ENCODE measurements around the gene MROH8. TPM values are rescaled to one million over a fixed set of nuclear protein-coding genes. Genes with fewer than 3 reads are reported as not detected.

The MROH8 gene
- total RNA-seq, 1 experiment from 2014 or later = 0.50 TPM

DNA sequence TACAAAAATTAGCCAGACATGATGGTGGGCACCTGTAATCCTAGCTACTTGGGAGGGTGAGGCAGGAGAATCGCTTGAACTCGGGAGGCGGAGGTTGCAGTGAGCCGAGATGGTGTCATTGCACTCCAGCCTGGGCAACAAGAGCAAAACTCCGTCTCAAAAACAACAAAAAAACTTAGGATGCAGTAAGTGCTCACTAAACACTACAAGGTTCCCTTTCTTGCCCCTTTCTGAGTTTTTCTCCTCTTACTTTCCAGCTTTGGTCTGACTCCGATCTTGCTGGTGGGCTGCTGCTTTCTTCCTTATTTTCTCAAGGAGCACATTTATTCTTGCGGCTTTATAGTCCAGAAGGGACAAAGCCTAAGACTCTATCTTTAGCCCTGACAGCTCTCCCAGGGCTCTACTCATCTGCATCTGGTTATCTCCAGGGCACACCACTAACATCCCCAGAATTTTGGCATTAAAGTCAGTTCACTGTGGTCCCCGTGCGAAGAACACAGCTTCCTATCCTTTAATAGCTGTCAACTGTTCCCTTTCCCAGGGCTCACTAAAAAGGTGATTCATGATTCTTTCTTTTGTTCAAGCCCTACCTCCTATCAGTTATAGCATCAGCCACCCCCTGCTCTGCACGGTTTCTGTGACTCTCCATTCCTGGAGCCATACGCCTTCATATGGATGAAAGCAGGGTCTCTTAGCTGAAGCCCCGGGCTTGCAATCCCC is 17.4 kb downstream of the MROH8 start (continued):
- TF ChIP-seq ETV6 (CRISPR knock-in tag; IDR thresholded peaks at IDR 0.05) = no peak
- TF ChIP-seq, protein P1, sequence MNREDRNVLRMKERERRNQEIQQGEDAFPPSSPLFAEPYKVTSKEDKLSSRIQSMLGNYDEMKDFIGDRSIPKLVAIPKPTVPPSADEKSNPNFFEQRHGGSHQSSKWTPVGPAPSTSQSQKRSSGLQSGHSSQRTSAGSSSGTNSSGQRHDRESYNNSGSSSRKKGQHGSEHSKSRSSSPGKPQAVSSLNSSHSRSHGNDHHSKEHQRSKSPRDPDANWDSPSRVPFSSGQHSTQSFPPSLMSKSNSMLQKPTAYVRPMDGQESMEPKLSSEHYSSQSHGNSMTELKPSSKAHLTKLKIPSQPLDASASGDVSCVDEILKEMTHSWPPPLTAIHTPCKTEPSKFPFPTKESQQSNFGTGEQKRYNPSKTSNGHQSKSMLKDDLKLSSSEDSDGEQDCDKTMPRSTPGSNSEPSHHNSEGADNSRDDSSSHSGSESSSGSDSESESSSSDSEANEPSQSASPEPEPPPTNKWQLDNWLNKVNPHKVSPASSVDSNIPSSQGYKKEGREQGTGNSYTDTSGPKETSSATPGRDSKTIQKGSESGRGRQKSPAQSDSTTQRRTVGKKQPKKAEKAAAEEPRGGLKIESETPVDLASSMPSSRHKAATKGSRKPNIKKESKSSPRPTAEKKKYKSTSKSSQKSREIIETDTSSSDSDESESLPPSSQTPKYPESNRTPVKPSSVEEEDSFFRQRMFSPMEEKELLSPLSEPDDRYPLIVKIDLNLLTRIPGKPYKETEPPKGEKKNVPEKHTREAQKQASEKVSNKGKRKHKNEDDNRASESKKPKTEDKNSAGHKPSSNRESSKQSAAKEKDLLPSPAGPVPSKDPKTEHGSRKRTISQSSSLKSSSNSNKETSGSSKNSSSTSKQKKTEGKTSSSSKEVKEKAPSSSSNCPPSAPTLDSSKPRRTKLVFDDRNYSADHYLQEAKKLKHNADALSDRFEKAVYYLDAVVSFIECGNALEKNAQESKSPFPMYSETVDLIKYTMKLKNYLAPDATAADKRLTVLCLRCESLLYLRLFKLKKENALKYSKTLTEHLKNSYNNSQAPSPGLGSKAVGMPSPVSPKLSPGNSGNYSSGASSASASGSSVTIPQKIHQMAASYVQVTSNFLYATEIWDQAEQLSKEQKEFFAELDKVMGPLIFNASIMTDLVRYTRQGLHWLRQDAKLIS (CRISPR knock-in tag; IDR thresholded peaks at IDR 0.05; ENCODE audit: borderline replicate concordance) = no peak
- no peak for TF ChIP-seq PRDM15 (CRISPR knock-in tag; IDR thresholded peaks at IDR 0.05)
- TF ChIP-seq PREB (CRISPR knock-in tag; IDR thresholded peaks at IDR 0.05; ENCODE audit: borderline replicate concordance) = no peak
- TF ChIP-seq, protein P2, sequence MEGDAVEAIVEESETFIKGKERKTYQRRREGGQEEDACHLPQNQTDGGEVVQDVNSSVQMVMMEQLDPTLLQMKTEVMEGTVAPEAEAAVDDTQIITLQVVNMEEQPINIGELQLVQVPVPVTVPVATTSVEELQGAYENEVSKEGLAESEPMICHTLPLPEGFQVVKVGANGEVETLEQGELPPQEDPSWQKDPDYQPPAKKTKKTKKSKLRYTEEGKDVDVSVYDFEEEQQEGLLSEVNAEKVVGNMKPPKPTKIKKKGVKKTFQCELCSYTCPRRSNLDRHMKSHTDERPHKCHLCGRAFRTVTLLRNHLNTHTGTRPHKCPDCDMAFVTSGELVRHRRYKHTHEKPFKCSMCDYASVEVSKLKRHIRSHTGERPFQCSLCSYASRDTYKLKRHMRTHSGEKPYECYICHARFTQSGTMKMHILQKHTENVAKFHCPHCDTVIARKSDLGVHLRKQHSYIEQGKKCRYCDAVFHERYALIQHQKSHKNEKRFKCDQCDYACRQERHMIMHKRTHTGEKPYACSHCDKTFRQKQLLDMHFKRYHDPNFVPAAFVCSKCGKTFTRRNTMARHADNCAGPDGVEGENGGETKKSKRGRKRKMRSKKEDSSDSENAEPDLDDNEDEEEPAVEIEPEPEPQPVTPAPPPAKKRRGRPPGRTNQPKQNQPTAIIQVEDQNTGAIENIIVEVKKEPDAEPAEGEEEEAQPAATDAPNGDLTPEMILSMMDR (IDR thresholded peaks at IDR 0.05) = no peak
- TF ChIP-seq ZBTB43 (CRISPR knock-in tag; IDR thresholded peaks at IDR 0.05) = no peak
- TF ChIP-seq ZNF263 (CRISPR knock-in tag; IDR thresholded peaks at IDR 0.05; ENCODE audit: low read depth) = no peak
- TF ChIP-seq TEAD1 (CRISPR knock-in tag; IDR thresholded peaks at IDR 0.05) = no peak
- TF ChIP-seq ZNF396 (CRISPR knock-in tag; IDR thresholded peaks at IDR 0.05; ENCODE audit: borderline replicate concordance) = no peak
- no peak for TF ChIP-seq JUN (CRISPR knock-in tag; IDR thresholded peaks at IDR 0.05)
- no peak for TF ChIP-seq GRHL2 (CRISPR knock-in tag; IDR thresholded peaks at IDR 0.05; ENCODE audit: insufficient replicate concordance, severe bottlenecking)
- TF ChIP-seq, protein P3, sequence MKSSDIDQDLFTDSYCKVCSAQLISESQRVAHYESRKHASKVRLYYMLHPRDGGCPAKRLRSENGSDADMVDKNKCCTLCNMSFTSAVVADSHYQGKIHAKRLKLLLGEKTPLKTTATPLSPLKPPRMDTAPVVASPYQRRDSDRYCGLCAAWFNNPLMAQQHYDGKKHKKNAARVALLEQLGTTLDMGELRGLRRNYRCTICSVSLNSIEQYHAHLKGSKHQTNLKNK (CRISPR knock-in tag; IDR thresholded peaks at IDR 0.05) = no peak
- TF ChIP-seq TCF7 (CRISPR knock-in tag; IDR thresholded peaks at IDR 0.05; ENCODE audit: low read depth) = no peak
